Measurements from ENCODE around the gene POLR2L.

DNA sequence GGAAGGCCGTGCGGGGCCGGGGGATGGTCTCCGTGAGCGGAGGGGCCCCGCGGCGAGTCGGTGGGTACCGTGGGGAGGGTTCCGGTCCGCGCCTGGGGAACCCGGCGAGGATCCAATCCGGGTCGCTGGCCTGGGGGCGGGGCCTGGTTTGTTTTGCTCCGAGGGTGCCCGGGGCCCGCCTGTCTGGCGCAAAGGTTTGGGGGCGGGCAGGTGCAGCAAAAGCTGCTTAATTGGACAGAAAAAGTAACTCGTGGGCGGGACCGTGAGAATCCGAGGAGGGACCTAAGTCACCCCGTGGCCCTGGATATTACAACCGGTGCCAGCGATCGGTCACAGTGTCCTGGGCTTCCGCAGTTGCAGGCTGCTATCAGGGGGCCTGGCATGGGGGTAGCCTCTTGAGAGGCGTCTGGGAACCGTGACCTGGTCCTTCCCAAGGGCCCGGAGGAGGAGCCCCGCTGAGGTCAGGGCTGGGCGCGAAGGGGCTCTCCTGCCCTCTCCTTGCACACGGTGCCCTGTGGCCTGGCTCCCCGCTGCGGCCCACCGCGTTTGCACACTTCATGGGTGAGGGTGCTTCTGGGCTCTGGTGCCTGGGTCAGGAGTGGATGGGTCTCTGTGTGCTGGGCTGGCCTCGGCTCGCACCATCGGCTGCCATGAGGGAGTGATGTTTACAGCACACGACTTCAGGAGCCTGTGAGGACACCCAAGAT lies 22.2 kb downstream of the POLR2L start:
- TF ChIP-seq, protein P1, sequence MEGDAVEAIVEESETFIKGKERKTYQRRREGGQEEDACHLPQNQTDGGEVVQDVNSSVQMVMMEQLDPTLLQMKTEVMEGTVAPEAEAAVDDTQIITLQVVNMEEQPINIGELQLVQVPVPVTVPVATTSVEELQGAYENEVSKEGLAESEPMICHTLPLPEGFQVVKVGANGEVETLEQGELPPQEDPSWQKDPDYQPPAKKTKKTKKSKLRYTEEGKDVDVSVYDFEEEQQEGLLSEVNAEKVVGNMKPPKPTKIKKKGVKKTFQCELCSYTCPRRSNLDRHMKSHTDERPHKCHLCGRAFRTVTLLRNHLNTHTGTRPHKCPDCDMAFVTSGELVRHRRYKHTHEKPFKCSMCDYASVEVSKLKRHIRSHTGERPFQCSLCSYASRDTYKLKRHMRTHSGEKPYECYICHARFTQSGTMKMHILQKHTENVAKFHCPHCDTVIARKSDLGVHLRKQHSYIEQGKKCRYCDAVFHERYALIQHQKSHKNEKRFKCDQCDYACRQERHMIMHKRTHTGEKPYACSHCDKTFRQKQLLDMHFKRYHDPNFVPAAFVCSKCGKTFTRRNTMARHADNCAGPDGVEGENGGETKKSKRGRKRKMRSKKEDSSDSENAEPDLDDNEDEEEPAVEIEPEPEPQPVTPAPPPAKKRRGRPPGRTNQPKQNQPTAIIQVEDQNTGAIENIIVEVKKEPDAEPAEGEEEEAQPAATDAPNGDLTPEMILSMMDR (IDR thresholded peaks at IDR 0.05 in 4 of 5, conservative IDR thresholded peaks at IDR 0.05 in 1 of 5) = no peak
- TF ChIP-seq POLR2A (IDR thresholded peaks at IDR 0.05) = peak; percentile 55 to 74
